SU-DHL-6 (cell line): ENCODE results near the gene UBAC1.

Experiments
- EZH2phosphoT487 ChIP-seq: fragments of 200-600 bp; sonication (generic), shearing (Covaris generic); conservative IDR thresholded peaks from 2 replicates; pipeline ENCODE4 v1.6.1; 2018; ENCODE audit warnings: mild to moderate bottlenecking, antibody characterized with exemption, low read length, moderate library complexity, mixed read lengths
- TF ChIP-seq, protein P1 (sequence below): fragments of 200-600 bp; sonication (generic); IDR thresholded peaks from one replicate; pipeline ENCODE4 v1.5.1; 2017; ENCODE audit warnings: antibody characterized with exemption, mild to moderate bottlenecking, low read length, moderate library complexity; ENCODE audit not compliant: insufficient read depth, poor library complexity, severe bottlenecking

DNA sequence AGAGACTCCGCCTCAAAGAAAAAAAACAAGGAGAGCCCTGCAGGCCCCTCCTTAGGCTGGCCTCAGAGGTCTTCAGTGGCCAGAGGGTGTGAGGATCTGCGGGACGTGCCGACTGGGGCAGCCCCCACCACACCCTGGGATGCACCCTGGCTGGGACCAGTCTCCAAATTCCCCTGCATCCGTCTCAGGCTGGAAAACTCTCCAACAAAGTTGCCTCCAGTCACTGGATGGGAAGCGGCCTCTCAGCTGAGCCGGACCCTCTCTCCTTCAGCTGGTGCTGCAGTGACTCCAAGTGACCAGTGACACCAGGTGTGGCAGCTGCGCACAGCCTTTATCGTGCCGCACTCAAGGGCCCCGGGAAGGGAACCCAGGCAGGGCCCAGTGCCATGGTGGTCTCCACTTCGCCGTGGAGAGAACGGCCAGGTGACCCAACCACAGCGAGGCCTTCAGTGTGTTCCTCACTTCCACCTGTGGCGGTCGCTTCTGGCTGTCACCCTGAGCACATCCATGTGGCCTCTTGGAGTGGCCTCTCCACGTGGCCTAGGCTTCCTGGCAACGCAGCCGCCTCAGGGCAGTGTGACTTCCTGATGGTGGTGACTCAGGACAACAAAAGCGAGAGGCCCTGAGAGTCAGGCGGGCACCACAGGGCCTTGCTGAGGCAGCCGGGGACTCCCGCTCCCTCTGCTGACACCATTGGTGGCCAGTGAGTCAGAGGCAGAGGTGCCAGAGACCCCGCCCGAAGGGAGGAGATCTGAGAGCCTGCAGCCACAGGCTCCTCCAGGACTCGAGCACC lies 34.6 kb downstream of the UBAC1 start:
- TF ChIP-seq, protein P1, sequence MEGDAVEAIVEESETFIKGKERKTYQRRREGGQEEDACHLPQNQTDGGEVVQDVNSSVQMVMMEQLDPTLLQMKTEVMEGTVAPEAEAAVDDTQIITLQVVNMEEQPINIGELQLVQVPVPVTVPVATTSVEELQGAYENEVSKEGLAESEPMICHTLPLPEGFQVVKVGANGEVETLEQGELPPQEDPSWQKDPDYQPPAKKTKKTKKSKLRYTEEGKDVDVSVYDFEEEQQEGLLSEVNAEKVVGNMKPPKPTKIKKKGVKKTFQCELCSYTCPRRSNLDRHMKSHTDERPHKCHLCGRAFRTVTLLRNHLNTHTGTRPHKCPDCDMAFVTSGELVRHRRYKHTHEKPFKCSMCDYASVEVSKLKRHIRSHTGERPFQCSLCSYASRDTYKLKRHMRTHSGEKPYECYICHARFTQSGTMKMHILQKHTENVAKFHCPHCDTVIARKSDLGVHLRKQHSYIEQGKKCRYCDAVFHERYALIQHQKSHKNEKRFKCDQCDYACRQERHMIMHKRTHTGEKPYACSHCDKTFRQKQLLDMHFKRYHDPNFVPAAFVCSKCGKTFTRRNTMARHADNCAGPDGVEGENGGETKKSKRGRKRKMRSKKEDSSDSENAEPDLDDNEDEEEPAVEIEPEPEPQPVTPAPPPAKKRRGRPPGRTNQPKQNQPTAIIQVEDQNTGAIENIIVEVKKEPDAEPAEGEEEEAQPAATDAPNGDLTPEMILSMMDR: no peak
- no peak for TF ChIP-seq EZH2phosphoT487
